Cardiac muscle cell (in vitro differentiated cells and primary cell): Measurements from ENCODE around the gene CCDC24. TPM values are rescaled to one million over a fixed set of nuclear protein-coding genes. Genes with fewer than 3 reads are reported as not detected.

Experiments
- DNase-seq, 2 donors: peaks; one replicate each; pipeline versions ENCODE4 v3.0.0 to v3.0.0-alpha.2; 2010 to 2017; ENCODE audit warnings: low read depth in 1 of 2, low spot score in 1 of 2
- H3K27ac ChIP-seq: fragments of 200-600 bp; sonication (generic); 2 replicates; pipeline ENCODE4 v1.5.1; 2016
- H3K27me3 ChIP-seq: fragments of 200-600 bp; sonication (generic); 2 replicates; pipeline ENCODE4 v1.6.0; 2016; ENCODE audit warnings: control low read depth
- H3K36me3 ChIP-seq: fragments of 200-600 bp; sonication (generic); 2 replicates; pipeline ENCODE4 v1.5.1; 2016; ENCODE audit warnings: control low read depth
- H3K4me1 ChIP-seq: fragments of 200-600 bp; sonication (generic); 2 replicates; pipeline ENCODE4 v1.8.1; 2017; ENCODE audit warnings: low read depth, mild to moderate bottlenecking, mixed run types
- H3K4me3 ChIP-seq: fragments of 200-600 bp; sonication (generic); 2 replicates; pipeline ENCODE4 v1.5.1; 2016; ENCODE audit warnings: mild to moderate bottlenecking
- H3K9me3 ChIP-seq: fragments of 200-600 bp; sonication (generic); 2 replicates; pipeline ENCODE4 v1.5.1; 2017; ENCODE audit warnings: low read depth, mild to moderate bottlenecking, control low read depth
- polyA plus RNA-seq: library from polyadenylated mRNA; unstranded; fragments of >200 nt; fragmentation: Nextera tagmentation; extraction: Ambion mirVana; gene quantifications from 2 replicates; pipeline ENCODE4 v1.2.1, GENCODE V29; 2016
- total RNA-seq: library from RNA; depleted of rRNA; stranded (reverse); fragments of >200 nt; gene quantifications from 2 replicates; pipeline ENCODE4 v1.2.3, GENCODE V29; 2016
- TF ChIP-seq, protein P1 (sequence below): IDR thresholded peaks from 2 replicates; pipeline ENCODE4 v1.5.1; 2012; ENCODE audit warnings: low read depth, mild to moderate bottlenecking, low read length

The CCDC24 gene
- total and polyA plus RNA-seq, 2 experiments from 2014 or later = 20.8 to 29.7 TPM

DNA sequence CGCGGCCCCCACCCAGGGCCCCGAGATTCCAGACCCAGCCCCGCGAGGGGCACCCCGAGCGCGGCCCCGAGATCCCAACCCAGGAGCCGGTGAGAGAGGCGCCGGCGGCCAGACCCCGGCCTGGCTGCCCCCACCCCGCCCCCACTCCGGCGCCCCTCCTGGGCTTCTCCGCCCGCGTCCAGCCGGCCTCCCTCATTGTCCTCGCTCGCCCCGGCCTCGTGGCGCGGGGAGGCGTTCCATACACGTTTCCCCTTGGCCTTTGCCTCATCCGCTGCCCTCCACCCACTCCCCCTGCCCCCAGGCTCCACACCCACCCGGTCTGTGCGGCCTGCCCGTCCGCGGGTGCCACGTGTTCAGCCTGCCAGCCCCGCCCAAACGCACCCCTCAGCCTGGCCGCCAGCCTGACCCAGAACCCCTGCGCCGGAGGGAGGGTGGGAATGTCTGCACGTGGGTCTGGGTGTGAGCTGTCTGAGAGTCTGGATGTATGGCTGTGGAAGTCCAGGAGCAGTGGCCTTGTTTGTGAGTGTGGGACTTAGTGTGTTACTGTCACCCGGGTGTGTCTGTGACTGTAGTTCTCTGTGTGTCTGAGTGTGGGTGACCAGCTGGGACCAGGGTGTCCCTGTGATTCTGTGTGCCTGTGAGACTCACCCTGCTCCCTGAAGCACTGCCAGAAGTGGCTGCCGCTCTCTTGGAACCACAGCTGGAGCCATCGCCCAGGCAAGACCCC, 11.7 kb upstream of the CCDC24 start:
- Histone ChIP-seq H3K9me3 (no peaks in the 10 kb centered on the region), H3K27ac (no peak overlapping the region)

DNA sequence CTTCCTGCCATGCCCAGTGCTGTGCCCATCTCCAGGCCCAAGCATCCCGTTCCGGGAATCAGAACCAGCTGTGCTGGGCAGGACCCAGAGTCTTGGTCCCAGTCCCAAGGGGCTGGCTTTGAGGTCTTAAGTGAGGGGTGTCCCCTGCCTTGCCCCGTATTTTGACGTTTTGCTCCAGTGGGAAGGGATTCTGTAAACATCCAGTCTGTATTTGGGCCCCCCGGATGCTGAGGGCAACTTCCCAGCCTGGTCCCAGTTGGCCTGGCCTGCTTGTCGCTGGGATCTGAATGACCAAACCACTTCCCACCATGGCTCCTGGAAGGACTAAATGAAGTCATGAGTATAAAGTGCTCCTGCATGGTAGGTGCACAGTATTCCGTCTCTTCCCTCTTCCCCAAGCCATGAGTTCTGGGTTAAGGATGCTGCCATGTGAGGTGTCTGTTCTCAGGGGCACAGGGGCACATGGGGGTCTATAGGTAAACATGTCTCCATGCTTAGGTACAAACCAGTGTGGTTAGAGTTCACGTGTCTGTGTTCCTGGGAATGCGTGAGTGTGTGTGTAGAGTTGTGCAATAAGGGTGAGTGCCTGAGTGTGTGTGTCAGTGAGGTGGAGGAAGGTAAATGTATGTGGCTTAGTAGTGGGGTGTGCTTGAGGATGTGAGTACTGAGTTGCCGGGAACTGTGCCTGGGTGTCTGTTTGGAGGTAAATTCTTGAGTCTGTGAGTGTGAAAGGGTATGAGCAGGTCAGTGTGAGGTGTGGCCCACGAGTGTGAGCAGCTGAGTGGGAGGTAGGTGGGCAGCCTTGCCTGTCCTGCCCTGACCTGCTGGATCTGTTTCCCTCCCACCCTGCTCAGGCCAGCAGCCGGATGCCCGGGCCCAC, 10.9 kb upstream of the CCDC24 start:
- TF ChIP-seq, protein P1, sequence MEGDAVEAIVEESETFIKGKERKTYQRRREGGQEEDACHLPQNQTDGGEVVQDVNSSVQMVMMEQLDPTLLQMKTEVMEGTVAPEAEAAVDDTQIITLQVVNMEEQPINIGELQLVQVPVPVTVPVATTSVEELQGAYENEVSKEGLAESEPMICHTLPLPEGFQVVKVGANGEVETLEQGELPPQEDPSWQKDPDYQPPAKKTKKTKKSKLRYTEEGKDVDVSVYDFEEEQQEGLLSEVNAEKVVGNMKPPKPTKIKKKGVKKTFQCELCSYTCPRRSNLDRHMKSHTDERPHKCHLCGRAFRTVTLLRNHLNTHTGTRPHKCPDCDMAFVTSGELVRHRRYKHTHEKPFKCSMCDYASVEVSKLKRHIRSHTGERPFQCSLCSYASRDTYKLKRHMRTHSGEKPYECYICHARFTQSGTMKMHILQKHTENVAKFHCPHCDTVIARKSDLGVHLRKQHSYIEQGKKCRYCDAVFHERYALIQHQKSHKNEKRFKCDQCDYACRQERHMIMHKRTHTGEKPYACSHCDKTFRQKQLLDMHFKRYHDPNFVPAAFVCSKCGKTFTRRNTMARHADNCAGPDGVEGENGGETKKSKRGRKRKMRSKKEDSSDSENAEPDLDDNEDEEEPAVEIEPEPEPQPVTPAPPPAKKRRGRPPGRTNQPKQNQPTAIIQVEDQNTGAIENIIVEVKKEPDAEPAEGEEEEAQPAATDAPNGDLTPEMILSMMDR = no peak
- Histone ChIP-seq H3K27me3 (no peaks in the 10 kb centered on the region), H3K27ac (no peak overlapping the region), H3K4me1 (no peaks in the 10 kb centered on the region), H3K36me3 (peaks cover 11% of the 10 kb centered on the region), H3K9me3 (no peaks in the 10 kb centered on the region), H3K4me3 (peak overlapping the region; percentile 92)
- peak in 1 of 2 donors; percentile 37 for DNase-seq

More for the DNA sequence above, 11.7 kb upstream of the CCDC24 start:
- Histone ChIP-seq H3K27me3 (no peaks in the 10 kb centered on the region), H3K4me3 (peak overlapping the region; percentile 92), H3K4me1 (no peaks in the 10 kb centered on the region), H3K36me3 (peaks cover 11% of the 10 kb centered on the region)
- peak; percentile 36 to 63 for DNase-seq
- TF ChIP-seq, protein P1 = no peak

DNA sequence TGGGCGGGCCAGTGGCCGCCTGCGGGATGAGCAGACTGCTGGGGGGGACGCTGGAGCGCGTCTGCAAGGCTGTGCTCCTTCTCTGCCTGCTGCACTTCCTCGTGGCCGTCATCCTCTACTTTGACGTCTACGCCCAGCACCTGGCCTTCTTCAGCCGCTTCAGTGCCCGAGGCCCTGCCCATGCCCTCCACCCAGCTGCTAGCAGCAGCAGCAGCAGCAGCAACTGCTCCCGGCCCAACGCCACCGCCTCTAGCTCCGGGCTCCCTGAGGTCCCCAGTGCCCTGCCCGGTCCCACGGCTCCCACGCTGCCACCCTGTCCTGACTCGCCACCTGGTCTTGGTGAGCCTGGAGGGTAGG, 10.3 kb upstream of the CCDC24 start:
- no peak for DNase-seq
- H3K4me1 ChIP-seq = no peaks in the 10 kb centered on the region
- no peak overlapping the region for H3K27ac ChIP-seq
- no peaks in the 10 kb centered on the region for H3K27me3 ChIP-seq
- H3K4me3 ChIP-seq = no peak overlapping the region
- H3K36me3 ChIP-seq = peaks cover 11% of the 10 kb centered on the region
- H3K9me3 ChIP-seq = no peaks in the 10 kb centered on the region
- TF ChIP-seq, protein P1 = no peak

DNA sequence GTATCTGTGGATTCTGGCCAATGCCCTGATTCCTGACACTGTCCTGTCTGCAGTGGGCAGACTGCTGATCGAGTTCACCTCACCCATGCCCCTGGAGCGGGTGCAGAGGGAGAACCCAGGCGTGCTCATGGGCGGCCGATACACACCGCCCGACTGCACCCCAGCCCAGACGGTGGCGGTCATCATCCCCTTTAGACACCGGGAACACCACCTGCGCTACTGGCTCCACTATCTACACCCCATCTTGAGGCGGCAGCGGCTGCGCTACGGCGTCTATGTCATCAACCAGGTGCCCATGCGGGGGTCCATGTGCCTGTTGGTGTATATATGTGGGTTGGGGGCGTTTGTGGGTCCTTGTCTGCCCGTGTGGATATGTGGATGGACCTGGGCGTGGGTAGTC, 9.8 kb upstream of the CCDC24 start:
- H3K27me3 ChIP-seq = no peaks in the 10 kb centered on the region
- peaks cover 7% of the 10 kb centered on the region for H3K36me3 ChIP-seq
- DNase-seq = no peak
- TF ChIP-seq, protein P1 = no peak
- no peaks in the 10 kb centered on the region for H3K9me3 ChIP-seq
- H3K4me1 ChIP-seq = no peaks in the 10 kb centered on the region
- H3K27ac ChIP-seq = no peak overlapping the region
- no peak overlapping the region for H3K4me3 ChIP-seq

DNA sequence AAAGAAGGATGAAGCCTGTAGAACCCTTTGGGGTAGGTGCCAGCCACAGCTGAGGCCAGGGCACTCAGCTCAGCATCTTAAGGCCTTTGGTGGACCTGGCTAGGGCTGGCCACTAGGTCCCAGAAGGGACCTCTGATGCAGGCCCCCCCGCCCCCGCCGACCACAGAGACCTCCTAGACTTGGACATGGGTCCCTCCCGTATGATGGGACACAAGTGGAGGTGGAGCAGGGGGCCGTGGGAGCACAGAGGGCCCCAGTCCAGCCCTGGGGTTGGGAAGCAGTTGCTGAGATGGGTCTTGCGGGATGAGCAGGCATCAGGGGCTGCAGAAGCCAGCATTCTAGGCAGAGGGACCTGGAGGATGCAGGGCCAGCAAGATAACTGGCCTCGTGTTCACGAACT, 9.2 kb upstream of the CCDC24 start:
- H3K4me3 ChIP-seq = no peak overlapping the region
- H3K9me3 ChIP-seq = no peaks in the 10 kb centered on the region
- TF ChIP-seq, protein P1 = no peak
- no peak for DNase-seq
- peaks cover 7% of the 10 kb centered on the region for H3K36me3 ChIP-seq
- no peak overlapping the region for H3K27ac ChIP-seq
- no peaks in the 10 kb centered on the region for H3K27me3 ChIP-seq
- H3K4me1 ChIP-seq = no peaks in the 10 kb centered on the region
